GM18508 (cell line): ENCODE results near the gene PLCH1.

Source experiments
- ATAC-seq: cut with Tn5 transposase; IDR thresholded peaks from one replicate; pipeline ENCODE4 v1.9.1; 2021; ENCODE audit warnings: moderate number of reproducible peaks; ENCODE audit not compliant: insufficient read depth, unreplicated experiment

Gene PLCH1

GRCh38 chr3:155394240-155394639 is 350.6 kb downstream of the PLCH1 start:
- no peak for ATAC-seq

GRCh38 chr3:155393316-155393715 is 351.6 kb downstream of the PLCH1 start:
- no peak for ATAC-seq

- ATAC-seq, result no peak
These were observed 352.7 kb downstream of the PLCH1 start for GRCh38 chr3:155392138-155392537.

GRCh38 chr3:155391551-155391958 is 353.3 kb downstream of the PLCH1 start:
- no peak for ATAC-seq

- ATAC-seq, result no peak
These were observed 353.8 kb downstream of the PLCH1 start for GRCh38 chr3:155391104-155391503.

GRCh38 chr3:155390351-155390750 is 354.5 kb downstream of the PLCH1 start:
- ATAC-seq, result no peak

GRCh38 chr3:155388417-155388816 is 356.5 kb downstream of the PLCH1 start:
- no peak for ATAC-seq

- no peak for ATAC-seq
These were observed 357.3 kb downstream of the PLCH1 start for GRCh38 chr3:155387571-155387970.

- ATAC-seq, result no peak
These were observed 358.0 kb downstream of the PLCH1 start for GRCh38 chr3:155386919-155387318.

GRCh38 chr3:155385896-155386625 is 358.8 kb downstream of the PLCH1 start:
- ATAC-seq, result no peak

GRCh38 chr3:155382396-155383042 is 362.4 kb downstream of the PLCH1 start:
- no peak for ATAC-seq

GRCh38 chr3:155377847-155378246 is 367.0 kb downstream of the PLCH1 start:
- ATAC-seq, result no peak

- no peak for ATAC-seq
These were observed 367.8 kb downstream of the PLCH1 start for GRCh38 chr3:155377071-155377470.

GRCh38 chr3:155372281-155372680 is 372.6 kb downstream of the PLCH1 start:
- no peak for ATAC-seq

- ATAC-seq, result no peak
These were observed 373.9 kb downstream of the PLCH1 start for GRCh38 chr3:155370764-155371503.

GRCh38 chr3:155370198-155370597 is 374.7 kb downstream of the PLCH1 start:
- ATAC-seq, result no peak

- no peak for ATAC-seq
These were observed 375.1 kb downstream of the PLCH1 start for GRCh38 chr3:155369735-155370134.

GRCh38 chr3:155369244-155369643 is 375.6 kb downstream of the PLCH1 start:
- no peak for ATAC-seq

- ATAC-seq, result no peak
These were observed 376.1 kb downstream of the PLCH1 start for GRCh38 chr3:155368786-155369185.

GRCh38 chr3:155367506-155367905 is 377.4 kb downstream of the PLCH1 start:
- ATAC-seq, result no peak

GRCh38 chr3:155365178-155365783 is 379.6 kb downstream of the PLCH1 start:
- no peak for ATAC-seq
